ENCODE results near the gene CDK15. TPM values are rescaled to one million over a fixed set of nuclear protein-coding genes. Genes with fewer than 3 reads are reported as not detected.
A peak's percentile ranks its signal among the peaks of the same experiment; 100 is the strongest.

The CDK15 gene
- total RNA-seq, 5 donors from 2014 or later (not counting 1 experiment from before 2014, with no cell fraction given), result not detected

DNA sequence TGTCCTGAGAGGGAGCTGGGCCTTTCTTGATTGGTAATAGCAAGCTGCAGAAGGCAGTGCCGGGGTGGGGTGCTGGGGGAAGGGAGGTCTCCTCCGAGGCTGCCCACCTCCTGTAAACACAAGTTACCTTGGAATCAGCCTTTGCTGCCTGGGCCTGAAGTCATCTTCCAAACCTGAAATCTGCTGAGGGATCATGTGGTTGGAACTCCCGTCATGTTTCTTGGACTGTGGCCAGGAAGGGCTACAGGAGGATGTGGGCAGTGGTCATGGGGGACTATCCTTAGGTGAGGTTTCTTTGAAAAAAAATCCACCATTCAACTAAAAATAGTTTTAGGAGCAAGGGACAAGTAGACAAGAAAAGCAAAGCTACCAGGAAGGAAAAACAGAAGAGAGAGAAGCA lies 74.2 kb downstream of the CDK15 start:
- H3K27ac Mint-ChIP-seq, result no peak overlapping the region
- H3K4me3 Mint-ChIP-seq, result no peak overlapping the region
- POLR2A ChIA-PET, result interaction anchor here in 1 of 2 donors (0.7 kb wide), 1 partner anchor 236 kb away, joined by 4 read pairs; no protein-coding TSS in a partner anchor
- Histone ChIP-seq H3K27me3 (replicated peaks in 1 of 2; ENCODE audit: control insufficient read depth in 2 of 2, extremely low read depth in 1 of 2, insufficient read depth in 2 of 2, low read length in 1 of 2) (peaks cover 0 to 24% of the 10 kb centered on the region in 2 experiments), H3K4me1 (ENCODE audit: control insufficient read depth in 1 of 2, extremely low read depth in 1 of 2, insufficient read depth in 2 of 2, low read length in 2 of 2) (peaks cover 4 to 6% of the 10 kb centered on the region in 2 experiments), H3K27ac (ENCODE audit: low read length) (no peak overlapping the region), H3K4me3 (ENCODE audit: control insufficient read depth in 1 of 2, extremely low read depth in 1 of 2, low read length in 1 of 2) (no peak overlapping the region), H3K9me3 (no peaks in the 10 kb centered on the region), H3K36me3 (ENCODE audit: control insufficient read depth in 2 of 2, extremely low read depth in 1 of 2, insufficient read depth in 1 of 2, low read length in 1 of 2) (no peaks in the 10 kb centered on the region)
- CTCF ChIA-PET, result no interaction called here
- 25% methylated on average over 2 of the region's 3 CpGs for WGBS (ENCODE audit: insufficient coverage)
- peaks cover 48% of the 10 kb centered on the region in 2 donors for H3K27me3 Mint-ChIP-seq
- ATAC-seq (replicated peaks in 1 of 4), result peak in 1 of 4 experiments; percentile 27
- H3K4me1 Mint-ChIP-seq, result peaks cover 12 to 21% (median 17%) of the 10 kb centered on the region in 3 donors
- H3K9me3 Mint-ChIP-seq, result no peaks in the 10 kb centered on the region
- H3K36me3 Mint-ChIP-seq, result no peaks in the 10 kb centered on the region
- DNase-seq, result no peak

DNA sequence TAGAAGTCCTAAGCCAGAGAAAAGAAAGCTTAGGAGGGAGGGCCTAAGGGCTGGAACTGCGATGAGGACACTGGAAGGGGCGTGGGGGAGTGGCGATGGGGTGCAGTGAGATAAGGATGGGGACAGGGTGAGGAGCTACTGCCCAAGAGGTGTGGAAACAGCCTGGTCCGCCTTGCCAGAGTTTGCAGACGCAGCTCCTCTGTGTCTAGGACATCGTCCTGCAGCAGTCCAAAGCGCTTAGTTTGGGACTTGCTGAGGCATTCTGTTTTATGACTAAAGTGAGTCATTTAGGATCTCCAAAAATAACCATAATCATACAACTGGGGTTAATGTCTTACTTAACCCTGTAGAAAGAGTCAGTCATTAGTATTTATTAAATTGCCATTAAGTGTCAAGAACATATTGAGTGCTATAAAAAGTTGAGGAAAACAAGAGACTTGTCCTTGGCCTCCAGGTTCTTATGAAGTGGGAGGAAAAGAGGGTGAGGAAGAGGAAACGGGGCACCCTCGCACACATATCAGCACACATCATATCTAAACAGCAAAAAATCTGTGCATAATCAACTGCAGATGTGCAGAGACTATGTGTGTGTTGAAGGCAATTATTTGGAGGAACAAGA lies 74.8 kb downstream of the CDK15 start:
- H3K36me3 ChIP-seq (ENCODE audit: control insufficient read depth in 2 of 2, extremely low read depth in 1 of 2, insufficient read depth in 1 of 2, low read length in 1 of 2), result no peaks in the 10 kb centered on the region
- CTCF ChIA-PET, result no interaction called here
- no peak overlapping the region for H3K27ac Mint-ChIP-seq
- no peak overlapping the region for H3K4me3 ChIP-seq (ENCODE audit: control insufficient read depth in 1 of 2, extremely low read depth in 1 of 2, low read length in 1 of 2)
- no peaks in the 10 kb centered on the region for H3K9me3 Mint-ChIP-seq
- H3K4me1 Mint-ChIP-seq, result peaks cover 12 to 21% (median 17%) of the 10 kb centered on the region in 3 donors
- ATAC-seq (replicated peaks in 1 of 4) (no peak), DNase-seq (no peak)
- H3K27ac ChIP-seq (ENCODE audit: low read length), result no peak overlapping the region
- peaks cover 0 to 24% of the 10 kb centered on the region in 2 experiments for H3K27me3 ChIP-seq (replicated peaks in 1 of 2; ENCODE audit: control insufficient read depth in 2 of 2, extremely low read depth in 1 of 2, insufficient read depth in 2 of 2, low read length in 1 of 2)
- H3K9me3 ChIP-seq, result no peaks in the 10 kb centered on the region
- WGBS (ENCODE audit: insufficient coverage), result 79% methylated on average over 5 of the region's 9 CpGs
- no peaks in the 10 kb centered on the region for H3K36me3 Mint-ChIP-seq
- POLR2A ChIA-PET, result interaction anchor here in 1 of 2 donors (0.7 kb wide), 1 partner anchor 237 kb away, joined by 4 read pairs; no protein-coding TSS in a partner anchor
- H3K4me3 Mint-ChIP-seq, result no peak overlapping the region
- peaks cover 4 to 6% of the 10 kb centered on the region in 2 experiments for H3K4me1 ChIP-seq (ENCODE audit: control insufficient read depth in 1 of 2, extremely low read depth in 1 of 2, insufficient read depth in 2 of 2, low read length in 2 of 2)
- peaks cover 44 to 51% of the 10 kb centered on the region in 2 donors for H3K27me3 Mint-ChIP-seq

DNA sequence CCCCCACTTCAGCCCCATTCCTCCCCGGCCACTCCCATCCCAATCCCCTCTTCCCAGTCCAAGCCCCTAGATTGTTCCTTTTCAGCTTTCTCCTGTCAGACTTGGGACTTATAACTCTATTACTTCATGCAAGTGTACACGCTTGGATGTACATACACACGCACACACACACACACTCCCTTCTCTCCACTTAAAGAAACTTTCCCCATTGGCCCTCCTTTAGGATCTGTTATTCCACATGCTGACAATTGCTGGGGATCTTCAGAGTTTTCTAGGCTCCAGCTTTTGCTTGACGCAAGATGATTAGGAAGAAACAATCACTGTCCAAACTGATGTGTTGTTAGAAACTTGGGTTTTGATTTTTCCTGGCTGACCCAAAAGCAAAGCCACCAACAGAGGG lies 75.4 kb downstream of the CDK15 start:
- H3K36me3 ChIP-seq (ENCODE audit: control insufficient read depth in 2 of 2, extremely low read depth in 1 of 2, insufficient read depth in 1 of 2, low read length in 1 of 2), result no peaks in the 10 kb centered on the region
- 94% methylated on average over 4 of the region's 4 CpGs for WGBS (ENCODE audit: insufficient coverage)
- ATAC-seq (replicated peaks in 1 of 4) (no peak), DNase-seq (no peak)
- peaks cover 0 to 24% of the 10 kb centered on the region in 2 experiments for H3K27me3 ChIP-seq (replicated peaks in 1 of 2; ENCODE audit: control insufficient read depth in 2 of 2, extremely low read depth in 1 of 2, insufficient read depth in 2 of 2, low read length in 1 of 2)
- peaks cover 4 to 6% of the 10 kb centered on the region in 2 experiments for H3K4me1 ChIP-seq (ENCODE audit: control insufficient read depth in 1 of 2, extremely low read depth in 1 of 2, insufficient read depth in 2 of 2, low read length in 2 of 2)
- no peaks in the 10 kb centered on the region for H3K9me3 ChIP-seq
- no peaks in the 10 kb centered on the region for H3K9me3 Mint-ChIP-seq
- ChIA-PET POLR2A (no interaction called here), CTCF (no interaction called here)
- H3K4me1 Mint-ChIP-seq, result peaks cover 12 to 21% (median 17%) of the 10 kb centered on the region in 3 donors
- no peaks in the 10 kb centered on the region for H3K36me3 Mint-ChIP-seq
- H3K27me3 Mint-ChIP-seq, result peaks cover 43 to 49% of the 10 kb centered on the region in 2 donors
- no peak overlapping the region for H3K4me3 ChIP-seq (ENCODE audit: control insufficient read depth in 1 of 2, extremely low read depth in 1 of 2, low read length in 1 of 2)
- peak overlapping the region in 1 of 3 donors; percentile 73 for H3K4me3 Mint-ChIP-seq
- H3K27ac Mint-ChIP-seq, result no peak overlapping the region
- H3K27ac ChIP-seq (ENCODE audit: low read length), result no peak overlapping the region

DNA sequence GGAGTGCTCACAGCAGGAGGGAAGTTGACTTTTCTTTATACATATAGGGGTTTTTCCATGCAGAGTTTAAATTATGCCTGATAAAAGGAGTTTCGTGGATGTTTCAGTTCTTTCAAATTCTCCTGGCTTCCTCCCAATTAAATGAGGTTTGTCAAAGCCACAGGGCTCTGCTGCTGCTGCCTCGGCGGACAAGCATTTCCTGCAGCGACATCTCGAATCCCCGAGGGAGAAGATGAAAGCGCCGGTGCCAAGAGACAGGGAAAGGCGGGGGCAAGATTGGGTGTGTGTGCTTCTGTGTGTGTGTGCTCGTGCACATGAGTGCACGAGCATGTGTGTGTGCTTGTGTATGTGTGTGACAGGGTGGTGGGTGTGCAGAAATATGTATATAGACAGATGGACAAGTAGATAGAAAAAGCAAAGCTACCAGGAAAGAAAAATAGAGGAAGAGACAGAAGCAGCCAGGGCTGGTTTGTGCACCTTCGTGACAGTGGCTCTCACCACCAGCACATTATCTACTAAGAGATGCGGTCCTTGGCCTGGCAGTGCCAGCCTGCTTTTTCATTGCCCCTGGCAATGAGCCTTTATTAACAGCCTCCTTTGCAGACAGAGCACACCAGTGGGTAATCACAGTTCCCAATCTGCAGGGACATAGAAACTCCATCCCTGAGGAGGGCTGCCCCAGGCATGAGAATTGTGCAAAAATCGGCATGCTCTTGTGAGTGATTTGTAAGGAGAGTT lies 76.2 kb downstream of the CDK15 start:
- Mint-ChIP-seq H3K27me3 (peaks cover 45 to 50% of the 10 kb centered on the region in 2 donors), H3K4me1 (peaks cover 12 to 21% (median 17%) of the 10 kb centered on the region in 3 donors), H3K36me3 (no peaks in the 10 kb centered on the region), H3K27ac (no peak overlapping the region), H3K4me3 (peak overlapping the region; percentile 37 to 73 (median 50)), H3K9me3 (no peaks in the 10 kb centered on the region)
- Histone ChIP-seq H3K36me3 (ENCODE audit: control insufficient read depth in 2 of 2, extremely low read depth in 1 of 2, insufficient read depth in 1 of 2, low read length in 1 of 2) (no peaks in the 10 kb centered on the region), H3K27ac (ENCODE audit: low read length) (no peak overlapping the region), H3K4me1 (ENCODE audit: control insufficient read depth in 1 of 2, extremely low read depth in 1 of 2, insufficient read depth in 2 of 2, low read length in 2 of 2) (peaks cover 4 to 6% of the 10 kb centered on the region in 2 experiments), H3K9me3 (no peaks in the 10 kb centered on the region), H3K27me3 (replicated peaks in 1 of 2; ENCODE audit: control insufficient read depth in 2 of 2, extremely low read depth in 1 of 2, insufficient read depth in 2 of 2, low read length in 1 of 2) (peaks cover 0 to 23% of the 10 kb centered on the region in 2 experiments), H3K4me3 (ENCODE audit: control insufficient read depth in 1 of 2, extremely low read depth in 1 of 2, low read length in 1 of 2) (peak overlapping the region in 1 of 2 donors; percentile 46)
- CTCF ChIA-PET, result no interaction called here
- WGBS (ENCODE audit: insufficient coverage), result 4% methylated on average over 11 of the region's 14 CpGs
- no peak for ATAC-seq (replicated peaks in 1 of 4)
- peak in 5 of 35 experiments; percentile 6 to 13 (median 8) for DNase-seq
- POLR2A ChIA-PET, result interaction anchor here in 1 of 2 donors (0.5 kb wide), 1 partner anchor 24 kb away, joined by 5 read pairs; no protein-coding TSS in a partner anchor

DNA sequence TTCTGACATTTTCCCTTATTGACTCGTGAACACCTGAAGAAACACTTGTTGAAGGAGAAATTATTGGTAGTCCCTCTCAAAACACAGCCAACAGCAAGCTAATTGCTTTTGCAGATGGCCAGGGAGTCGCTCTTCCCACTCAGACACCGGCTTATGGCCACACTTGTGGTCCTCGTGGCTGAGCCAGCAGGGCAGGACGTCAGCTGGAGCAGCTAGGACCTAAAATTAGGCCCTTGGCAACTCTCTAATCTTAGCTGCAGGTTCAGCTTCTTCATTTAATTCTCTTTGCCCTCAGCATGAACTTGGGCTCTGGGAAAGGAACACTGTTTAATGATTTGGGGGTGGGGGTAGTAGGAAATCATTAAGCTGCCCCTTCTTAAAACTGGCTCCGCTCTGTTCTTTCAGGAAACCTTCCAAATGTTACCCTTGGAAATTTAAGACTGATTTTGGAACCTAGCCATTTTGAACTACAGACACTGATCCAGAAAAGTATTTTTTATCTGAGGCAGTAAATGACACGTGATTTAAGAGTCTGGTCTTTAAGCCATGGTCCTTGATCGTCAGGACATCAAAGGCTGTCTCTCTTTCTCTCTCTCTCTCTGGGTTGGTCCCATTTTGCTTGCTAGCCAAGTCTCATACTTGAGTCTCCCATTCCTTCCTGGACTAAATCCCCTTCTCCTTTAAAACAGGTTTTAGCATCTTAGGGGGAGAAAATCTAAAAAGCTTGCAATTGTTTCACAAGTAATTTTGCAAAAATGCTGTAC lies 77.5 kb downstream of the CDK15 start:
- Mint-ChIP-seq H3K4me3 (no peak overlapping the region), H3K36me3 (no peaks in the 10 kb centered on the region), H3K4me1 (peaks cover 12 to 21% (median 17%) of the 10 kb centered on the region in 3 donors), H3K9me3 (no peaks in the 10 kb centered on the region), H3K27me3 (peaks cover 52 to 59% of the 10 kb centered on the region in 2 donors), H3K27ac (no peak overlapping the region)
- 60% methylated on average over 4 of the region's 8 CpGs for WGBS (ENCODE audit: insufficient coverage)
- POLR2A ChIA-PET, result no interaction called here
- no peak overlapping the region for H3K27ac ChIP-seq (ENCODE audit: low read length)
- no peak overlapping the region for H3K4me3 ChIP-seq (ENCODE audit: control insufficient read depth in 1 of 2, extremely low read depth in 1 of 2, low read length in 1 of 2)
- H3K9me3 ChIP-seq, result no peaks in the 10 kb centered on the region
- no peak for DNase-seq
- H3K4me1 ChIP-seq (ENCODE audit: control insufficient read depth in 1 of 2, extremely low read depth in 1 of 2, insufficient read depth in 2 of 2, low read length in 2 of 2), result peaks cover 4 to 6% of the 10 kb centered on the region in 2 experiments
- peaks cover 0 to 23% of the 10 kb centered on the region in 2 experiments for H3K27me3 ChIP-seq (replicated peaks in 1 of 2; ENCODE audit: control insufficient read depth in 2 of 2, extremely low read depth in 1 of 2, insufficient read depth in 2 of 2, low read length in 1 of 2)
- H3K36me3 ChIP-seq (ENCODE audit: control insufficient read depth in 2 of 2, extremely low read depth in 1 of 2, insufficient read depth in 1 of 2, low read length in 1 of 2), result no peaks in the 10 kb centered on the region
- CTCF ChIA-PET, result interaction anchor here in 1 of 2 donors (0.6 kb wide), 1 partner anchor 25 kb away, joined by 3 read pairs; no protein-coding TSS in a partner anchor
- no peak for ATAC-seq (replicated peaks in 1 of 4)

DNA sequence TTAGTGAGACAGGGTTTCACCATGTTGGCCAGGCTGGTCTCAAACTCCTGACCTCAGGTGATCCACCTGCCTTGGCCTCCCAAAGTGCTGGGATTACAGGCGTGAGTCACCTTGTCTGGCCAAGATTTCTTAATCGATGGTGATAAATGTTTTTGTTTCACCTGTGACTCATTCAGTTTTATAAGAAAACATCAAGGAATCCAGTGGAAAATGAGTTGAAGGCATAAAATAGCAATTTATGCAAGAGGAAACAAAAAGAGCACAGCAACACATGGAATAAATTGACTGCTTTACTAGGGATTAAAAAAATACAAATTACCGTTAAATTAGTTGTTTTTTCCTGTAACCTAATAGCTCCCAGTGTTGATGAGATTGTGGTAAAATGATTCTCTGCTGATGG lies 80.2 kb downstream of the CDK15 start:
- H3K4me1 Mint-ChIP-seq, result peaks cover 9 to 11% (median 9%) of the 10 kb centered on the region in 3 donors
- Histone ChIP-seq H3K27ac (ENCODE audit: low read length) (no peak overlapping the region), H3K4me1 (ENCODE audit: control insufficient read depth in 1 of 2, extremely low read depth in 1 of 2, insufficient read depth in 2 of 2, low read length in 2 of 2) (peaks cover 4 to 6% of the 10 kb centered on the region in 2 experiments), H3K27me3 (replicated peaks in 1 of 2; ENCODE audit: control insufficient read depth in 2 of 2, extremely low read depth in 1 of 2, insufficient read depth in 2 of 2, low read length in 1 of 2) (peaks cover 0 to 15% of the 10 kb centered on the region in 2 experiments), H3K4me3 (ENCODE audit: control insufficient read depth in 1 of 2, extremely low read depth in 1 of 2, low read length in 1 of 2) (no peak overlapping the region), H3K36me3 (ENCODE audit: control insufficient read depth in 2 of 2, extremely low read depth in 1 of 2, insufficient read depth in 1 of 2, low read length in 1 of 2) (no peaks in the 10 kb centered on the region), H3K9me3 (no peaks in the 10 kb centered on the region)
- ChIA-PET CTCF (no interaction called here), POLR2A (no interaction called here)
- DNase-seq, result no peak
- no peak for ATAC-seq (replicated peaks in 1 of 4)
- H3K4me3 Mint-ChIP-seq, result no peak overlapping the region
- H3K27ac Mint-ChIP-seq, result no peak overlapping the region
- no peaks in the 10 kb centered on the region for H3K9me3 Mint-ChIP-seq
- H3K27me3 Mint-ChIP-seq, result peaks cover 42 to 56% of the 10 kb centered on the region in 2 donors
- WGBS (ENCODE audit: insufficient coverage), result no CpG with 5 or more reads among the region's 3 CpGs
- no peaks in the 10 kb centered on the region for H3K36me3 Mint-ChIP-seq

Measured in T-cell (primary cell).